K562 (cell line): ENCODE results near the gene KRT39. TPM values are rescaled to one million over a fixed set of nuclear protein-coding genes. Genes with fewer than 3 reads are reported as not detected.

ENCODE experiments used
- ATAC-seq: fragments of 200-7000 bp; cut with Tn5 transposase; 3 replicates; pipeline ENCODE4 v1.9.1; 2020; ENCODE audit warnings: moderate library complexity
- BruUV-seq: library from RNA; stranded (reverse); fragments of 400-500 nt; replicated peaks from 2 replicates; lab custom pipeline; 2021; lab: Mats Ljungman, UMichigan
- CTCF ChIA-PET: fragments of 300-600 bp; formaldehyde crosslinking; extraction: SDS; loops from one replicate; lab custom pipeline; 2021; ENCODE audit warnings: low intra/inter-chr PET ratio; lab: Yijun Ruan, JAX
- POLR2A ChIA-PET: fragments of 300-600, 350-650 bp; sonication (Branson Sonifier 250); formaldehyde crosslinking; extraction: SDS; loops from one replicate; lab custom pipeline; 2021; ENCODE audit warnings: antibody characterized with exemption, inconsistent platforms; lab: Yijun Ruan, JAX
- DNase-seq, 4 experiments: peaks; one replicate each; pipeline versions ENCODE4 v3.0.0 to v3.0.0-alpha.2; 2011 to 2018; ENCODE audit warnings: low spot score in 3 of 4, mixed read lengths in 3 of 4; ENCODE audit errors: extremely low read depth in 1 of 4
- FAIRE-seq: peaks from 2 replicates; lab custom pipeline; 2011; peaks lifted over from hg19 to GRCh38; lab: Jason Lieb, UNC
- H2AFZ ChIP-seq: 2 replicates; pipeline ENCODE4 v1.6.0; 2011; ENCODE audit warnings: low read depth, low read length, control low read depth, inconsistent platforms
- H3K27ac ChIP-seq: fragments of 200-600 bp; 3 replicates; pipeline ENCODE4 v1.8.0; 2011; ENCODE audit warnings: low read depth, mild to moderate bottlenecking, control low read depth, inconsistent platforms, low read length, moderate library complexity, mixed read lengths; ENCODE audit errors: extremely low read depth
- H3K27me3 ChIP-seq, 2 experiments: fragments of 300-600 bp in 1 of 2; 2 replicates in 1 of 2; 3 replicates in 1 of 2; pipeline versions ENCODE4 v1.6.0 to v1.8.0; 2011; ENCODE audit warnings: inconsistent platforms in 2 of 2, low read length in 2 of 2, mild to moderate bottlenecking in 1 of 2, mixed read lengths in 1 of 2, moderate library complexity in 1 of 2; ENCODE audit not compliant: control insufficient read depth in 2 of 2, insufficient read depth in 2 of 2
- H3K36me3 ChIP-seq: fragments of 300-600 bp; 3 replicates; pipeline ENCODE4 v1.8.0; 2011; ENCODE audit warnings: mild to moderate bottlenecking, low read length, inconsistent platforms; ENCODE audit not compliant: control insufficient read depth, insufficient read depth
- H3K4me1 ChIP-seq, 2 experiments: fragments of 200-600 bp in 1 of 2; replicated peaks in 1 of 2; 2 replicates in 1 of 2; 3 replicates in 1 of 2; pipeline versions ENCODE4 v1.5.1 to v1.8.0; 2011; ENCODE audit warnings: inconsistent platforms in 2 of 2, low read length in 2 of 2, mild to moderate bottlenecking in 1 of 2, mixed read lengths in 1 of 2, moderate library complexity in 1 of 2; ENCODE audit not compliant: control insufficient read depth in 2 of 2, insufficient read depth in 2 of 2
- H3K4me2 ChIP-seq: 2 replicates; pipeline ENCODE4 v1.6.1; 2011; ENCODE audit warnings: low read length, control low read depth, inconsistent platforms, mixed read lengths; ENCODE audit not compliant: insufficient read depth
- H3K4me3 ChIP-seq: fragments of 200-600 bp; sonication (generic), shearing (Covaris generic); 2 replicates; pipeline ENCODE4 v1.5.1; 2016; ENCODE audit warnings: control low read depth, inconsistent platforms
- H3K79me2 ChIP-seq: fragments of 200-600 bp; 3 replicates; pipeline ENCODE4 v1.8.0; 2011; ENCODE audit warnings: low read length, inconsistent platforms; ENCODE audit not compliant: control insufficient read depth, insufficient read depth
- H3K9ac ChIP-seq, 2 experiments: 2 replicates each; pipeline versions ENCODE4 v1.6.0 to v1.6.1; 2011; ENCODE audit warnings: low read depth in 2 of 2, low read length in 2 of 2, control low read depth in 1 of 2, inconsistent platforms in 1 of 2, mild to moderate bottlenecking in 1 of 2, mixed read lengths in 1 of 2; ENCODE audit not compliant: insufficient read depth in 1 of 2
- H3K9me1 ChIP-seq: one replicate; pipeline ENCODE4 v1.6.0; 2011; ENCODE audit warnings: inconsistent platforms, mild to moderate bottlenecking, low read length, moderate library complexity; ENCODE audit not compliant: control insufficient read depth, insufficient read depth
- H3K9me3 ChIP-seq: replicated peaks from 2 replicates; pipeline ENCODE4 v1.5.1; 2011; ENCODE audit warnings: low read depth, low read length, inconsistent platforms; ENCODE audit not compliant: control insufficient read depth, insufficient read depth
- H4K20me1 ChIP-seq: replicated peaks from 2 replicates; pipeline ENCODE4 v1.6.1; 2011; ENCODE audit warnings: low read length, inconsistent platforms, mixed read lengths; ENCODE audit not compliant: control insufficient read depth, insufficient read depth
- ARHGAP35 ChIP-seq: fragments of 450-650 bp; IDR thresholded peaks from 2 replicates; pipeline ENCODE4 v1.6.1; 2018; ENCODE audit not compliant: partially characterized antibody
- ATF2 ChIP-seq: sonication (generic); formaldehyde crosslinking; IDR thresholded peaks from 2 replicates; pipeline ENCODE4 v1.8.1; 2022; ENCODE audit warnings: missing genetic modification reagents
- CEBPG ChIP-seq, 3 experiments: fragments of 200-800 bp in 1 of 3; sonication (Bioruptor generic) in 1 of 3; sonication (generic) in 1 of 3; formaldehyde crosslinking in 1 of 3; IDR thresholded peaks in 2 of 3; conservative IDR thresholded peaks in 1 of 3; 2 replicates each; pipeline versions ENCODE4 v1.6.1 to v1.8.0; 2016 to 2022; ENCODE audit warnings: missing compliant biosample characterization in 2 of 3, missing genetic modification characterization in 2 of 3, mild to moderate bottlenecking in 1 of 3, missing genetic modification reagents in 1 of 3
- GTF2B ChIP-seq: IDR thresholded peaks from 2 replicates; pipeline ENCODE4 v1.6.1; 2011; ENCODE audit not compliant: insufficient read length; ENCODE audit errors: extremely low read depth
- GTF2E2 ChIP-seq: fragments of 200-800 bp; sonication (Bioruptor generic); IDR thresholded peaks from 2 replicates; pipeline ENCODE4 v1.6.1; 2016; ENCODE audit warnings: missing genetic modification characterization, missing compliant biosample characterization
- HCFC1 ChIP-seq: IDR thresholded peaks from 2 replicates; pipeline ENCODE4 v1.6.1; 2012; ENCODE audit warnings: low read depth, low read length, improper control_type of control experiment
- HLTF ChIP-seq: fragments of 450-650 bp; IDR thresholded peaks from 2 replicates; pipeline ENCODE4 v1.6.1; 2016
- MTA3 ChIP-seq: fragments of 450-650 bp; formaldehyde crosslinking; IDR thresholded peaks from 2 replicates; pipeline ENCODE4 v1.6.1; 2017; ENCODE audit warnings: mild to moderate bottlenecking, borderline replicate concordance
- PTTG1 ChIP-seq: fragments of 450-650 bp; IDR thresholded peaks from 2 replicates; pipeline ENCODE4 v1.6.1; 2016; ENCODE audit warnings: low read depth, mild to moderate bottlenecking, missing genetic modification characterization, missing compliant biosample characterization
- RAD21 ChIP-seq, 2 experiments: fragments of 250-450 bp in 1 of 2; fragments of 450-650 bp in 1 of 2; sonication (Bioruptor Pico) in 1 of 2; formaldehyde crosslinking in 1 of 2; IDR thresholded peaks in 1 of 2; conservative IDR thresholded peaks in 1 of 2; 2 replicates each; pipeline versions ENCODE4 v1.4.0 to v1.8.0; 2020 to 2022; ENCODE audit warnings: mild to moderate bottlenecking in 2 of 2, moderate library complexity in 1 of 2
- SRSF9 ChIP-seq: fragments of 200-400 bp; formaldehyde crosslinking; IDR thresholded peaks from 2 replicates; pipeline ENCODE4 v1.6.1; 2017; ENCODE audit warnings: low read depth, low read length, borderline replicate concordance
- TRIM24 ChIP-seq, 2 experiments: fragments of 450-650 bp; IDR thresholded peaks; 2 replicates each; pipeline ENCODE4 v1.6.1; 2016
- ZFX ChIP-seq: sonication (generic); formaldehyde crosslinking; IDR thresholded peaks from 2 replicates; pipeline ENCODE4 v1.8.0; 2022; ENCODE audit warnings: mild to moderate bottlenecking, missing genetic modification reagents, moderate library complexity
- ZNF184 ChIP-seq: sonication (generic); formaldehyde crosslinking; IDR thresholded peaks from 2 replicates; pipeline ENCODE4 v1.5.0; 2020; ENCODE audit warnings: missing genetic modification reagents
- ZNF444 ChIP-seq: fragments of 250-450 bp; sonication (Bioruptor Pico); IDR thresholded peaks from 2 replicates; pipeline ENCODE4 v1.4.0; 2020; ENCODE audit warnings: mild to moderate bottlenecking, moderate library complexity
- ZNF589 ChIP-seq: fragments of 200-800 bp; sonication (Bioruptor generic); IDR thresholded peaks from 2 replicates; pipeline ENCODE4 v1.6.1; 2016; ENCODE audit warnings: low read depth, missing genetic modification characterization, missing compliant biosample characterization
- WGBS: fragments of 100-300 bp; shearing (Covaris generic); methylation state at CpG from one replicate; pipeline ENCODE4 v1.1.6; 2016; ENCODE audit warnings: low coverage, mixed read lengths; ENCODE audit not compliant: insufficient coverage; ENCODE audit errors: missing lambda C conversion rate; 5-methylcytosine and 5-hydroxymethylcytosine counted together
- in situ Hi-C: fragments of 300-500 bp; cut with MboI; formaldehyde crosslinking; loops from 4 replicates; pipeline ENCODE4 v1.15.0; 2018; ENCODE audit warnings: inconsistent platforms, mixed read lengths
- intact Hi-C: fragments of 100-400 bp; cut with micrococcal nuclease; formaldehyde crosslinking; loops from 2 replicates; pipeline ENCODE4 v1.14.2; 2022
- polyA plus RNA-seq, 8 experiments: library from polyadenylated mRNA; depleted of rRNA in 4 of 8; stranded (reverse) in 5 of 8; unstranded in 3 of 8; fragments of >200 nt; fragmentation: Nextera tagmentation in 2 of 8; fragmentation: Illumina TruSeq in 1 of 8; extraction: Ambion mirVana in 2 of 8; extraction: Trizol in 1 of 8; gene quantifications; 2 replicates each; pipeline versions ENCODE4 v1.2.1 to v1.2.3, GENCODE V29; 2011 to 2014; ENCODE audit warnings: inconsistent platforms in 1 of 8, missing spikeins in 1 of 8
- total RNA-seq, 7 experiments: library from RNA; depleted of rRNA in 6 of 7; stranded (reverse); fragments of >200 nt in 6 of 7; fragmentation: Illumina TruSeq in 2 of 7; extraction: Trizol in 2 of 7; gene quantifications; 2 replicates each; pipeline versions ENCODE4 v1.2.1 to v1.2.3, GENCODE V29; 2011 to 2021; ENCODE audit warnings: low replicate concordance in 1 of 7
- TF ChIP-seq, protein P1 (sequence below): fragments of 450-650 bp; IDR thresholded peaks from 2 replicates; pipeline ENCODE4 v1.6.1; 2018; ENCODE audit not compliant: partially characterized antibody

KRT39 gene
- total and polyA plus RNA-seq, 9 of the 15 experiments (the other 6 are each of a cell fraction or from before 2014, with no cell fraction given): not detected

GRCh38 chr17:41013606-41014005 is 46.9 kb upstream of the KRT39 start:
- no TSS peak for BruUV-seq
- H3K4me3 ChIP-seq: no peak overlapping the region
- H3K27ac ChIP-seq: no peak overlapping the region
- ChIA-PET CTCF (interaction anchor here (0.7 kb wide), 1 partner anchor 305 kb away, joined by 3 read pairs; no protein-coding TSS in a partner anchor), POLR2A (no interaction called here)
- 0% methylated on average over 1 of the region's 1 CpG for WGBS
- no peaks in the 10 kb centered on the region for H3K79me2 ChIP-seq
- ATAC-seq: no peak
- H3K27me3 ChIP-seq: peaks cover 0 to 4% of the 10 kb centered on the region in 2 experiments; a peak in 3 of 5 replicates
- no peak for DNase-seq
- H3K9ac ChIP-seq: no peak overlapping the region
- H3K4me2 ChIP-seq: no peak overlapping the region
- no peaks in the 10 kb centered on the region for H3K9me3 ChIP-seq
- FAIRE-seq: no peak
- in situ Hi-C loops (no loop called here), intact Hi-C loops (no loop called here)
- no peaks in the 10 kb centered on the region for H3K4me1 ChIP-seq
- no peaks in the 10 kb centered on the region for H3K36me3 ChIP-seq
- H3K9me1 ChIP-seq: no peaks in the 10 kb centered on the region
- H2AFZ ChIP-seq: no peak overlapping the region
- no peaks in the 10 kb centered on the region for H4K20me1 ChIP-seq
- TF ChIP-seq ZNF184 (CRISPR knock-in tag) (no peak), SRSF9 (no peak), CEBPG (CRISPR knock-in tag; IDR thresholded peaks at IDR 0.05) (no peak), CEBPG (tag; conservative IDR thresholded peaks at IDR 0.05 in 1 of 2, IDR thresholded peaks at IDR 0.05 in 1 of 2) (peak in 1 of 2 experiments; percentile 57; a peak in 1 of 4 replicates), GTF2B (no peak), ARHGAP35 (no peak), HCFC1 (no peak), HLTF (no peak), MTA3 (no peak), ATF2 (no peak), PTTG1 (tag) (no peak), RAD21 (CRISPR knock-in tag; conservative IDR thresholded peaks at IDR 0.05 in 1 of 2, IDR thresholded peaks at IDR 0.05 in 1 of 2) (no peak), ZFX (CRISPR knock-in tag) (no peak), TRIM24 (IDR thresholded peaks at IDR 0.05) (0 out of 4 replicates have a peak, but pooled peaks of 1 of the 2 experiments have one; percentile 6), ZNF444 (CRISPR knock-in tag) (no peak), GTF2E2 (tag) (no peak), ZNF589 (peak; percentile 57; the same call in 1 of the 2 replicates)
- TF ChIP-seq, protein P1, sequence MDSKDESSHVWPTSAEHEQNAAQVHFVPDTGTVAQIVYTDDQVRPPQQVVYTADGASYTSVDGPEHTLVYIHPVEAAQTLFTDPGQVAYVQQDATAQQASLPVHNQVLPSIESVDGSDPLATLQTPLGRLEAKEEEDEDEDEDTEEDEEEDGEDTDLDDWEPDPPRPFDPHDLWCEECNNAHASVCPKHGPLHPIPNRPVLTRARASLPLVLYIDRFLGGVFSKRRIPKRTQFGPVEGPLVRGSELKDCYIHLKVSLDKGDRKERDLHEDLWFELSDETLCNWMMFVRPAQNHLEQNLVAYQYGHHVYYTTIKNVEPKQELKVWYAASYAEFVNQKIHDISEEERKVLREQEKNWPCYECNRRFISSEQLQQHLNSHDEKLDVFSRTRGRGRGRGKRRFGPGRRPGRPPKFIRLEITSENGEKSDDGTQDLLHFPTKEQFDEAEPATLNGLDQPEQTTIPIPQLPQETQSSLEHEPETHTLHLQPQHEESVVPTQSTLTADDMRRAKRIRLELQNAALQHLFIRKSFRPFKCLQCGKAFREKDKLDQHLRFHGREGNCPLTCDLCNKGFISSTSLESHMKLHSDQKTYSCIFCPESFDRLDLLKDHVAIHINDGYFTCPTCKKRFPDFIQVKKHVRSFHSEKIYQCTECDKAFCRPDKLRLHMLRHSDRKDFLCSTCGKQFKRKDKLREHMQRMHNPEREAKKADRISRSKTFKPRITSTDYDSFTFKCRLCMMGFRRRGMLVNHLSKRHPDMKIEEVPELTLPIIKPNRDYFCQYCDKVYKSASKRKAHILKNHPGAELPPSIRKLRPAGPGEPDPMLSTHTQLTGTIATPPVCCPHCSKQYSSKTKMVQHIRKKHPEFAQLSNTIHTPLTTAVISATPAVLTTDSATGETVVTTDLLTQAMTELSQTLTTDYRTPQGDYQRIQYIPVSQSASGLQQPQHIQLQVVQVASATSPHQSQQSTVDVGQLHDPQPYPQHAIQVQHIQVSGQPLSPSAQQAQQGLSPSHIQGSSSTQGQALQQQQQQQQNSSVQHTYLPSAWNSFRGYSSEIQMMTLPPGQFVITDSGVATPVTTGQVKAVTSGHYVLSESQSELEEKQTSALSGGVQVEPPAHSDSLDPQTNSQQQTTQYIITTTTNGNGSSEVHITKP: no peak
